Pancreas (tissue), 10 donors: Measurements from ENCODE around the gene MRPL4. TPM values are rescaled to one million over a fixed set of nuclear protein-coding genes. Genes with fewer than 3 reads are reported as not detected.

ENCODE experiments used
- ATAC-seq, 4 donors: fragments of 200-7000 bp; cut with Tn5 transposase; one replicate each; pipeline versions ENCODE4 v1.8.0 to v1.9.1; 2020; ENCODE audit warnings: mild to moderate bottlenecking in 4 of 4, moderate library complexity in 4 of 4
- DNase-seq, 6 donors: peaks; one replicate each; pipeline ENCODE4 v3.0.0-alpha.2; 2020
- FAIRE-seq: peaks from 2 replicates; lab custom pipeline; 2012; peaks lifted over from hg19 to GRCh38; lab: Jason Lieb, UNC
- H3K27ac ChIP-seq, 4 donors: fragments of 200-600 bp; sonication (generic); 1 replicate in 3 of 4; 2 replicates in 1 of 4; pipeline versions ENCODE4 v1.5.0 to v1.8.0; 2020
- H3K27me3 ChIP-seq, 4 donors: fragments of 200-600 bp; one replicate each; pipeline ENCODE4 v1.8.0; 2021
- H3K36me3 ChIP-seq, 3 donors: fragments of 200-600 bp; sonication (generic) in 1 of 3; one replicate each; pipeline versions ENCODE4 v1.5.0 to v1.8.0; 2020 to 2021
- H3K4me1 ChIP-seq, 3 donors: fragments of 200-600 bp; one replicate each; pipeline ENCODE4 v1.8.0; 2021
- H3K4me3 ChIP-seq, 4 donors: fragments of 200-600 bp; sonication (generic) in 2 of 4; one replicate each; pipeline versions ENCODE4 v1.5.0 to v1.8.0; 2020 to 2021
- H3K9me3 ChIP-seq, 4 donors: fragments of 200-600 bp; one replicate each; pipeline ENCODE4 v1.8.0; 2021
- CTCF ChIP-seq, 4 donors: fragments of 200-600 bp; sonication (generic) in 3 of 4; IDR thresholded peaks; one replicate each; pipeline versions ENCODE4 v1.5.0 to v1.8.0; 2021; ENCODE audit warnings: antibody characterized with exemption in 4 of 4
- WGBS, 2 donors: extraction: QIAGEN DNeasy Blood & Tissue Kit; methylation state at CpG; one replicate each; pipeline ENCODE4 v1.1.7; 2013; 5-methylcytosine and 5-hydroxymethylcytosine counted together
- intact Hi-C, 3 donors: fragments of 100-400 bp; cut with DNase I; formaldehyde crosslinking; loops; one replicate each; pipeline versions ENCODE4 v1.11.1 to v1.14.2; 2022
- polyA plus RNA-seq, 2 donors: library from polyadenylated mRNA; stranded (reverse); fragments of 200-250 nt; gene quantifications; one replicate each; pipeline ENCODE4 v1.2.3, GENCODE V29; 2013
- total RNA-seq, 6 donors: library from RNA; stranded (reverse); fragmentation: NEBNext Ultra II Directional in 4 of 6; extraction: Animal tissue kit (Norgen Biotek cat#: 25700) in 4 of 6; gene quantifications; one replicate each; pipeline versions ENCODE4 v1.2.1 to v1.2.4, GENCODE V29; 2021 to 2023
- donor health status: healthy with polysubstance abuse.
- donor health status: DM: no; HTN: no; CAD: no; lungs with moderate emphysema.
- donor health status: DM: no; HTN: no; CAD: no.
- donor health status: control.
- donor health status: control.
- donor health status: Bipolar disorder and iron deficiency.
- donor health status: DM: yes; HTN: yes; CAD: no.
- donor health status: DM: no; HTN: no; CAD: no.
- donor health status: DM: no; HTN: no; CAD: no.
- donor health status: DM: yes; HTN: yes; CAD: no.

The MRPL4 gene
- total and polyA plus RNA-seq, 8 donors: 9.9 to 34.4 (median 16.3) TPM

DNA sequence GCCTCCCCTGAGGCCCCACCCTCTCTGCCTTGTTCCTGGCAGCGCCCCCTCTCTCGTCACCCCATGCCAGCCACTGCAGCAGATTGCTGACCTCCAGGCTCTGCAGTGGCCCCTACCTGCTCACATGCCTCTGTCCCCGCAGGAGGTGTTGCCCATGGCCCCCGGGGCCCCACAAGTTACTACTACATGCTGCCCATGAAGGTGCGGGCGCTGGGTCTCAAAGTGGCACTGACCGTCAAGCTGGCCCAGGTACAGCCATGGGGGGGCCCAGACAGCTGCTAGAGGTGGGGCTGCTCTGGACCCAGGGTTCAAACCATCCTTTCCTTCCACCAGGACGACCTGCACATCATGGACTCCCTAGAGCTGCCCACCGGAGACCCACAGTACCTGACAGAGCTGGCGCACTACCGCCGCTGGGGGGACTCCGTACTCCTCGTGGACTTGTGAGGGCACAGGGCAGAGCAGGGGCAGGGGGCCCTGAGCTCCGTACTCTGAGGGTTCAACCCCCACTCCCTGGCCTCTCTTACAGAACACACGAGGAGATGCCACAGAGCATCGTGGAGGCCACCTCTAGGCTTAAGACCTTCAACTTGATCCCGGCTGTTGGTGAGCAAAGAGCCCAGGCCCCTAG lies 6.2 kb downstream of the MRPL4 start:
- FAIRE-seq: no peak
- no peak overlapping the region for H3K4me3 ChIP-seq
- no peaks in the 10 kb centered on the region for H3K4me1 ChIP-seq
- no peak for DNase-seq
- WGBS, 2 donors: 90 to 94% methylated on average over 18 of the region's 18 CpGs
- TF ChIP-seq CTCF (IDR thresholded peaks at IDR 0.05): no peak
- no peaks in the 10 kb centered on the region for H3K27me3 ChIP-seq
- H3K9me3 ChIP-seq: no peaks in the 10 kb centered on the region
- peaks cover 0 to 5% (median 4%) of the 10 kb centered on the region in 3 donors for H3K36me3 ChIP-seq
- ATAC-seq: no peak
- intact Hi-C loops: loop anchor here in 1 of 3 donors (5.0 kb wide), 1 partner anchor 326 kb away; no protein-coding TSS in a partner anchor
- H3K27ac ChIP-seq: no peak overlapping the region

GRCh38 chr19:10259162-10259905 lies 7.3 kb downstream of the MRPL4 start:
- WGBS, 2 donors: 60 to 66% methylated on average over 32 of the region's 32 CpGs
- Histone ChIP-seq H3K36me3 (peaks cover 0 to 5% (median 4%) of the 10 kb centered on the region in 3 donors), H3K4me3 (no peak overlapping the region), H3K9me3 (no peaks in the 10 kb centered on the region), H3K27me3 (no peaks in the 10 kb centered on the region), H3K4me1 (no peaks in the 10 kb centered on the region), H3K27ac (peak overlapping the region in 2 of 4 donors; percentile 4 to 27)
- TF ChIP-seq CTCF (IDR thresholded peaks at IDR 0.05): peak in 3 of 4 donors; percentile 56 to 68 (median 59)
- intact Hi-C loops: loop anchor here in 1 of 3 donors (5.0 kb wide), 1 partner anchor 327 kb away; no protein-coding TSS in a partner anchor
- no peak for FAIRE-seq
- ATAC-seq: peak; percentile 56 to 85 (median 77)
- DNase-seq: peak; percentile 75 to 88 (median 83)

DNA sequence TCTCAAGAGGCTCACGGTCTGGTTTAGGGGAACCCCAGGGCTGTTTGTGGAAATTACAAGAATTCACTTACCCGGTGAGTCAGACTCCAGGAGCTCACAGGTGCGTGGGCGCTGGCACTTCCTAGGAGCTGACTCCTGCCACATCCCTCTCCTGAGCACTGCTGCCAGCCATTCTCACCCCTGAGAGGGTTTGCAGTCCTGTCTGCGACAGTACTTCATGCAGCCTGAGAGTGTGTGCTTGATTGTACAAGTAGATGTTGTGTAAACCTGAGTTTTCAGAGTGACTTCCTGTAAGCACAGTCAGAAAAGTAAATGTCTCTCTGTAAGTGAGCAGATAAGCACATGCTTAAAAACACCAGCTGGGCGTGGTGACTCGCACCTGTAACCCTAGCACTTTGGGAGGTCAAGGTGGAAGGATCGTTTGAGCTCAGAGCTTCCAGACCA lies 8.1 kb downstream of the MRPL4 start:
- ATAC-seq (peak in 3 of 4 donors; percentile 28 to 50 (median 29)), FAIRE-seq (no peak), DNase-seq (no peak)
- Histone ChIP-seq H3K9me3 (no peaks in the 10 kb centered on the region), H3K27ac (peak overlapping the region in 1 of 4 donors; percentile 27), H3K4me1 (no peaks in the 10 kb centered on the region), H3K4me3 (no peak overlapping the region), H3K36me3 (peaks cover 0 to 5% (median 4%) of the 10 kb centered on the region in 3 donors), H3K27me3 (no peaks in the 10 kb centered on the region)
- no peak for TF ChIP-seq CTCF (IDR thresholded peaks at IDR 0.05)
- 72 to 80% methylated on average over 8 of the region's 8 CpGs for WGBS, 2 donors
- intact Hi-C loops: no loop called here

DNA sequence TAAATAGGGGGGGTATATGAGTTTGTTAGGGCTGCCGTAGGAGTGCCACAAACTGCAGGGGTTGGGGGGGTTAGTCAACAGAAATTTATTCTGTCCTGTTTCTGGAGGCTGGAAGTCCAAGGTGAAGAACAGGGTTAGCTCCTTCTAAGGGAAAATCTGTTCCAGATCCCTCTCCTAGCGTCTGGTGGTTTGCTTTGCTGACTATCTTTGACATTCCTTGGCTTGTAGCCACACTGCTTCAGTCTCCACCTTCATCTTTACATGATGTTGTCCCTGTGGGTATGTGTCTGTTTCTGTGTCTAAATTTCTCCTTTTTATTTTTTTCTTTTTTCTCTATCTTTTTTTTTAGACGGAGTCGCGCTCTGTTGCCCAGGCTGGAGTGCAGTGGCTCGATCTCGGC lies 10.8 kb downstream of the MRPL4 start:
- DNase-seq (no peak), FAIRE-seq (no peak), ATAC-seq (no peak)
- intact Hi-C loops: no loop called here
- Histone ChIP-seq H3K9me3 (no peaks in the 10 kb centered on the region), H3K4me1 (no peaks in the 10 kb centered on the region), H3K27me3 (no peaks in the 10 kb centered on the region), H3K4me3 (no peak overlapping the region), H3K27ac (no peak overlapping the region), H3K36me3 (peaks cover 0 to 4% (median 0%) of the 10 kb centered on the region in 3 donors)
- TF ChIP-seq CTCF (IDR thresholded peaks at IDR 0.05): no peak
- WGBS, 2 donors: 70 to 75% methylated on average over 7 of the region's 7 CpGs
